Astrocyte of the cerebellum (primary cell): Measurements from ENCODE around the gene FOXD2.

Experiments
- DNase-seq: peaks from one replicate; pipeline ENCODE4 v3.0.0-alpha.2; 2011; ENCODE audit warnings: low read depth
- H3K4me3 ChIP-seq: 2 replicates; pipeline ENCODE4 v1.5.1; 2011; ENCODE audit warnings: mild to moderate bottlenecking, low read depth, low read length, moderate library complexity
- CTCF ChIP-seq: IDR thresholded peaks from 2 replicates; pipeline ENCODE4 v1.5.1; 2012; ENCODE audit warnings: low read length, low read depth, moderate library complexity, mild to moderate bottlenecking; ENCODE audit errors: missing control alignments
- in situ Hi-C: cut with HindIII; loops from 2 replicates; pipeline ENCODE4 v1.10.0; 2017; ENCODE audit warnings: low sequenced_read_pairs

FOXD2 gene

GRCh38 chr1:47459253-47459788 lies 21.5 kb downstream of the FOXD2 start:
- no peak for TF ChIP-seq CTCF
- in situ Hi-C loops: no loop called here
- no peak overlapping the region for H3K4me3 ChIP-seq
- no peak for DNase-seq

- in situ Hi-C loops: no loop called here
- no peak overlapping the region for H3K4me3 ChIP-seq
- no peak for TF ChIP-seq CTCF
- DNase-seq: no peak
Observed at GRCh38 chr1:47460040-47460439, 22.2 kb downstream of the FOXD2 start.

- in situ Hi-C loops: no loop called here
- TF ChIP-seq CTCF: no peak
- no peak for DNase-seq
- H3K4me3 ChIP-seq: no peak overlapping the region
Observed at GRCh38 chr1:47460456-47460855, 22.6 kb downstream of the FOXD2 start.

- TF ChIP-seq CTCF: no peak
- no peak for DNase-seq
- in situ Hi-C loops: no loop called here
- no peak overlapping the region for H3K4me3 ChIP-seq
Observed at GRCh38 chr1:47465605-47466004, 27.8 kb downstream of the FOXD2 start.

- no peak for TF ChIP-seq CTCF
- no peak for DNase-seq
- H3K4me3 ChIP-seq: no peak overlapping the region
- in situ Hi-C loops: no loop called here
Observed at GRCh38 chr1:47468709-47469389, 31.0 kb downstream of the FOXD2 start.

- in situ Hi-C loops: no loop called here
- TF ChIP-seq CTCF: no peak
- no peak overlapping the region for H3K4me3 ChIP-seq
- no peak for DNase-seq
Observed at GRCh38 chr1:47469390-47469759, 31.5 kb downstream of the FOXD2 start.
